ENCODE data around the gene SBSN.

Gene SBSN

GRCh38 chr19:35545855-35546381 is 17.8 kb upstream of the SBSN start:
- Mint-ChIP-seq H3K4me1 (peaks cover 43% of the 10 kb centered on the region), H3K27me3 (no peaks in the 10 kb centered on the region), H3K36me3 (peaks cover 19% of the 10 kb centered on the region), H3K27ac (peak overlapping the region; percentile 94), H3K4me3 (peak overlapping the region; percentile 96), H3K9me3 (no peaks in the 10 kb centered on the region)
- ATAC-seq = peak; percentile 74

DNA sequence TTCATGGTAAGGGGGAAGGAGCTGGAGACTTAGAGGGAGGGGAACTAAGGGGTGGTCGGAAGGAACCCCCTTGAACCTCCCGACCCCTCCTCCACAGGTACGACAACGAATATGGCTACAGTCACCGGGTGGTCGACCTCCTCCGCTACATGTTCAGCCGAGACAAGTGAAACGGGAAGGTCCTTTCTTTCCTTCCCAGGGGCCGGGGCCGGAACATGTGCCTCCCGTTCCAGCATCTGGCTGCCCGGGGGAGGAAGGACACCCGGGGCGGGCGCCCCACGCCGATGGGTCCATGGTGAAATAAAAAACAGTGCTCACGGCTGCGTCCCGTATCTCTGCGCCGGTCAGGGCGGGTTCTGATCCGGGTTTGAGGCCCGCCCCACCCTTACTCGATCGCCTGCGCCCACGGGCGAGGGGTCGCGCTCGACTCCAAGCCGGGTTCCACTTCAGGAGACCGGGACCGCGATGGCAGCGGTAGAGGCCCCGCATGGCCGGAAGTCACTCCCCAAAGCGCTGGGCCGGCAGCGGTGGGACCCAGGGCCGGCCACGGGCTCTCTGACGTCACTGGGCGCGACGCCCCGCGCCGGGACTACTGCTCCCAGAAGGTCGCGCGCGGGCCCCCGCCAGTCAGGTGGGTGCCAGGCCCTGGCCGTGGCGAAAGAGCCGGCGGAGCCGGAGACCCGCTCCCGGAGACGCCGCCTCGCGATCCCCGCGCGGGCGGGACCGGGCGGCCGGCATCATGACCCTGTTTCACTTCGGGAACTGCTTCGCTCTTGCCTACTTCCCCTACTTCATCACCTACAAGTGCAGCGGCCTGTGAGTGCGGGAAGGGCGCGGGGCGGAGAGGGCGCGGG is 17.1 kb upstream of the SBSN start, which contains the start of gene TMEM147:
TSS of gene TMEM147 (plus strand) at position 626 of the 854 bp plus-strand sequence. CDS start at position 740, 114 bp downstream.
- Mint-ChIP-seq H3K9me3 (no peaks in the 10 kb centered on the region), H3K4me3 (peak within 1 kb of the TSS; percentile 96), H3K27ac (peak within 1 kb of the TSS; percentile 94), H3K4me1 (peaks cover 50% of the 10 kb centered on the region), H3K36me3 (peaks cover 12% of the 10 kb centered on the region), H3K27me3 (no peaks in the 10 kb centered on the region)
- ATAC-seq = peak; percentile 96

GRCh38 chr19:35544110-35544802 is 16.1 kb upstream of the SBSN start:
- ATAC-seq = no peak
- Mint-ChIP-seq H3K27ac (peak overlapping the region; percentile 94), H3K36me3 (peaks cover 9% of the 10 kb centered on the region), H3K9me3 (no peaks in the 10 kb centered on the region), H3K27me3 (no peaks in the 10 kb centered on the region), H3K4me3 (peak overlapping the region; percentile 96), H3K4me1 (peaks cover 57% of the 10 kb centered on the region)

- Mint-ChIP-seq H3K4me1 (peaks cover 50% of the 10 kb centered on the region), H3K4me3 (no peak overlapping the region), H3K9me3 (no peaks in the 10 kb centered on the region), H3K27ac (no peak overlapping the region), H3K36me3 (peaks cover 6% of the 10 kb centered on the region), H3K27me3 (no peaks in the 10 kb centered on the region)
- no peak for ATAC-seq
These were observed 15.4 kb upstream of the SBSN start for GRCh38 chr19:35543280-35544109.

DNA sequence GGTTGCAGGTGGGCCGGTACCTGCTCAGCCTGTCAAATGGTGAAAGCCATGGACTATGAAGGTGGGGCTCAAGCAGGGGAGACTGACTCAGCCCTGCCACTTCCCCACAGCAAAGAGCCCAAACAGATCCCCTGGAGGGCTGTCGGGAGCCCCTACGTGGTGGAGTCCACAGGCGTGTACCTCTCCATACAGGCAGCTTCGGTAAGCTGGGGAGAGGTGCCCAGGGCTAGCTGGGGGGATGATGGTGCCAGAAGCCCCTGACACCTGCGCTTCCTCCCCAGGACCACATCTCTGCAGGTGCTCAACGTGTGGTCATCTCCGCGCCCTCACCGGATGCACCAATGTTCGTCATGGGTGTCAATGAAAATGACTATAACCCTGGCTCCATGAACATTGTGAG is 14.1 kb upstream of the SBSN start:
- ATAC-seq = no peak
- Mint-ChIP-seq H3K27ac (no peak overlapping the region), H3K9me3 (no peaks in the 10 kb centered on the region), H3K27me3 (no peaks in the 10 kb centered on the region), H3K4me3 (no peak overlapping the region), H3K4me1 (peaks cover 42% of the 10 kb centered on the region), H3K36me3 (peaks cover 5% of the 10 kb centered on the region)

GRCh38 chr19:35540356-35540927 is 12.3 kb upstream of the SBSN start:
- peaks cover 29% of the 10 kb centered on the region for H3K4me1 Mint-ChIP-seq
- ATAC-seq = no peak
- no peaks in the 10 kb centered on the region for H3K9me3 Mint-ChIP-seq
- H3K27me3 Mint-ChIP-seq = no peaks in the 10 kb centered on the region
- H3K27ac Mint-ChIP-seq = no peak overlapping the region
- H3K4me3 Mint-ChIP-seq = no peak overlapping the region
- H3K36me3 Mint-ChIP-seq = no peaks in the 10 kb centered on the region

- Mint-ChIP-seq H3K4me3 (no peak overlapping the region), H3K27me3 (no peaks in the 10 kb centered on the region), H3K4me1 (peaks cover 28% of the 10 kb centered on the region), H3K36me3 (no peaks in the 10 kb centered on the region), H3K27ac (no peak overlapping the region), H3K9me3 (no peaks in the 10 kb centered on the region)
- no peak for ATAC-seq
These were observed 11.7 kb upstream of the SBSN start for GRCh38 chr19:35539850-35540249.

- Mint-ChIP-seq H3K36me3 (no peaks in the 10 kb centered on the region), H3K4me3 (no peak overlapping the region), H3K27ac (no peak overlapping the region), H3K4me1 (peaks cover 23% of the 10 kb centered on the region), H3K27me3 (no peaks in the 10 kb centered on the region), H3K9me3 (no peaks in the 10 kb centered on the region)
- no peak for ATAC-seq
These were observed 11.2 kb upstream of the SBSN start for GRCh38 chr19:35539314-35539713.

DNA sequence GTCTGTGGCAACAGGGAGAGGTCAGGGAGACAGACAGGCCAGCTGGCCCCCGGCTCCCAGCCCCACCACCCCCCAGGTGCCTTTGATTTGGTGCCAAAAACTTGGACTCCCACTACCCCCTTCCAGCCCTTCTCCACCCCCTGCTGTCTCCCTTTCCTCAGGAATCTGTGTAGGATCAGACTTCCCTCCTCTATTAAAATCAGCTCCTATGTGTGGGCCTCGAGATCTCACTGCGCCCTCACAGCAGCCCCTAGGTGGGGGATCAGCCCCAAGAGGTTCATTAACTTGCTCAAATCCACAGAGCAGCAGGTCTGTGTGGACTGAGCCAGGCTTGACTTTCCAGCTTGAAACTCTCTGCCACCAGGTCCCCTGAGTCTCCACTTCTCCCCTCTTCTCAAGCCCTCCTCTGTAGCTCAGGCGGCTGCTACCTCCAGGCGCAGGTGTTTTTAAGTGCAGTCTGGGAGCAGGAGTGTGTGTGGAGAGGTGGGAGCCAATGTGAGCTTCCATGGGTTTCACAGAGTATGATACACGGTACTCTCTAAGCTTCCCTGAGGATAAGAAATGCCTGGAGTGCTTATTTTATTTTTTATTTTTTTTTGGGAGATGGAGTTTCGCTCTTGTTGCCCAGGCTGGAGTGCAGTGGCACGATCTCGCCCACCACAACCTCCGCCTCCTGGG is 6.8 kb upstream of the SBSN start:
- Mint-ChIP-seq H3K27me3 (peaks cover 29% of the 10 kb centered on the region), H3K4me3 (no peak overlapping the region), H3K4me1 (peaks cover 23% of the 10 kb centered on the region), H3K9me3 (no peaks in the 10 kb centered on the region), H3K36me3 (no peaks in the 10 kb centered on the region), H3K27ac (no peak overlapping the region)
- ATAC-seq = no peak

DNA sequence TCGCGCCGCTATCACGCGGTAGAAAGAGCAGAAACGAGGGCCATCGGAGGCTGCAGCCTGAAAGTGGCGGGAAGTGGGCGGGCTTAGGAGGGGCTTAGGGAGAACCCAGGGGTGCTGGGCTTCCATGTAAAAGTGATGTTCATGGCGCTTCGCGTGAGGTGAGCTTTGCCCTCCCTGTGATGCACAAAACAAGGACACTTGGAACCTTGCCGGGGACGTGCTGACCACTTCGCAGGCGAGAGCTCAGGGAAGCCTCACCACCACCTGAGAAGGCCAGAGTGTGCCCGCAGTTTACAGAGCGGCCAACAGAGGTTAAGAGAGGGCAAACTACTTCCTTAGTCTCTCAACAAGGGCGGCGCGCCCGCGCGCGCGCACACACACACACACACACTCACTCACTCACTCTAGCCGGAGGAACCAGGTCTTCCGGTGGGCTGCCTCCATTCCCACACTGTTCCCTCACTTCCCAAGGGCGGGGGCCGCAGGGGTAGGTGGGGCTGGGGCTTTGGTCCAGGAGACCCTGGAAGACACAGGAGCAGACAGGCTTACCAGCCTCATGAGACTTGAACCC is 5.8 kb upstream of the SBSN start:
- H3K9me3 Mint-ChIP-seq = no peaks in the 10 kb centered on the region
- no peak overlapping the region for H3K27ac Mint-ChIP-seq
- H3K27me3 Mint-ChIP-seq = peaks cover 39% of the 10 kb centered on the region
- peaks cover 16% of the 10 kb centered on the region for H3K4me1 Mint-ChIP-seq
- ATAC-seq = peak; percentile 84
- peak overlapping the region; percentile 23 for H3K4me3 Mint-ChIP-seq
- H3K36me3 Mint-ChIP-seq = no peaks in the 10 kb centered on the region

GRCh38 chr19:35533201-35533821 is 5.2 kb upstream of the SBSN start, which contains the start of gene GAPDHS:
Gene GAPDHS, plus strand, starts transcription at chr19:35533456. Its CDS starts 72 bp downstream, at chr19:35533528.
- Mint-ChIP-seq H3K4me3 (peak within 1 kb of the TSS; percentile 23), H3K27me3 (peaks cover 45% of the 10 kb centered on the region), H3K9me3 (no peaks in the 10 kb centered on the region), H3K4me1 (peaks cover 16% of the 10 kb centered on the region), H3K27ac (no peak within 1 kb of the TSS), H3K36me3 (no peaks in the 10 kb centered on the region)
- ATAC-seq = no peak

DNA sequence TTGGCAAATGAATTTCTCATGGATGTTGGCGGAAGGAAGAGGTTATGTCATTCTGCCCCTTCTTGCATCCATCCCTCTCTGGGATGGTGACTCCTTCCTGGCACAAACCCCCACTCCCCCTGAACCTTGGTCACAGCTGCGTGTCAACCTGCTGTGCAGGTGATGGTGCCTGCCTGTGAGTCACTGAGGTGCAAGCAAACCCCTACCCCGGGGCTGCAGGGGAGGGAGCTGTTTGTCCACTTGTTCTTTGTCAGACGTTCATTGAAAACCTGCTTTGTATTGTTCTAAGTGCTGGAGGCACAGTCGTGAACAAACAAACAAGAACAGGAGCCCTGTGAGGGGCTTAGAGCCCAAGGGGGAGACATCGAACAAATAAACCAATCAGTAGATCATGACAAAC is 3.2 kb upstream of the SBSN start:
- no peak overlapping the region for H3K27ac Mint-ChIP-seq
- H3K4me1 Mint-ChIP-seq = peaks cover 16% of the 10 kb centered on the region
- peaks cover 66% of the 10 kb centered on the region for H3K27me3 Mint-ChIP-seq
- no peaks in the 10 kb centered on the region for H3K36me3 Mint-ChIP-seq
- H3K4me3 Mint-ChIP-seq = no peak overlapping the region
- ATAC-seq = no peak
- no peaks in the 10 kb centered on the region for H3K9me3 Mint-ChIP-seq

Measured in stimulated activated memory B cell treated with anti-CD40 and anti-IgM and Interleukin-4, amounts not matched to agents 10 μg/mL and 1 μg/mL and 100 μg/mL, for 72 hours (primary cell).